HG02588 (cell line): ENCODE data around the gene CLEC16A.
"Not testable (repeated sequence)": the region's sequence is repeated elsewhere in the genome, so short reads cannot be mapped to it uniquely, and the experiment has no call there.

ENCODE experiments used
- ATAC-seq: cut with Tn5 transposase; IDR thresholded peaks from one replicate; pipeline ENCODE4 v1.9.1; 2021; ENCODE audit warnings: mild to moderate bottlenecking, moderate library complexity; ENCODE audit not compliant: unreplicated experiment

CLEC16A gene

GRCh38 chr16:11205754-11206581 lies 261.6 kb downstream of the CLEC16A start:
- ATAC-seq: no peak

GRCh38 chr16:11207646-11208045 lies 263.3 kb downstream of the CLEC16A start:
- no peak for ATAC-seq

GRCh38 chr16:11208916-11209665 lies 264.7 kb downstream of the CLEC16A start:
- ATAC-seq: no peak

GRCh38 chr16:11210260-11210659 lies 265.9 kb downstream of the CLEC16A start:
- ATAC-seq: no peak

DNA sequence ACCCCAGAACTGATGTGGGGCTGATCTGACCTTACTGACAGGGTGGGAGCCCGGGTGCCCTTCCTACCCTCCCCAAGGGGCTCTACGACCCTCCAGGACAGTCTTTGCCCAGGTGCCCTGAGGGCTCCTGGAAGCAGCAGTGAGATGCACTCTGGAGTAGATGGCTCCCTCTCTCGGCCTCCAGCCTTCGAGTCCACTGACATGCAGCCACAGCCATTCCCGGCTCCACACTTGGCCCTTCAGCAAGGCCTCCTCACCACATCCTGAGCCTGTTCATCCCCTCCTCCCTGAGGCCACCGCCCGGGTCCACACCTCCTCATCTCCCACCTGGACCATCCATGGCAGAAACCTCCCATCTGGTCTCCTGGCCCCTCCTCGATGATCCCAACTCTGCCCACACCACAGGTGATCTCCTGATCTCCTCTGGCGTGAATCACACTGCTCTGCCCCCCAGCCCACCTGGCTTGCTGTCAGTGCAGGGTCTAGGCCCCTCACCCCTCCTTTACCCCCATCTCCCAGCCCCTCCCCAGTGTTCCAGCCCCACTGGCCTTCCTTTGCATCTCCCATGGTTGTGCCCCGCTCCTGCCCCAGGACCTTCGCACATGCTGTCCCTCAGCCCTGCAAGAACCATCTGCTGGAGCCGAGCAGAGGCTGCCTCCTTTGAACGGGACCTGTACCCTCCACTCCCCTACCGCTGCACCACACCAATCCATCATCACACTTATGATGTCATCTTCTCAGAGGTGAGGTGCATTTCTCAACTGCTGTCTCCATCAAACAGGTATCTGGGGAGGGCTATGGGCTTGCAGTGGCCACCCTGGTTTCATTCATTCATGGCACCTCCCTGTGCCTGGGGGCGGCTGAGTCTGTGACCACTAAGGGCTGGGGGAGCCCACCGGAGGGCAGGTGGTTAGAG lies 267.0 kb downstream of the CLEC16A start:
- ATAC-seq: no peak

GRCh38 chr16:11211977-11212797 lies 267.8 kb downstream of the CLEC16A start:
- ATAC-seq: no peak

GRCh38 chr16:11212798-11213196 lies 268.4 kb downstream of the CLEC16A start:
- peak; percentile 49 for ATAC-seq

- ATAC-seq: no peak
Observed at GRCh38 chr16:11213373-11213772, 269.0 kb downstream of the CLEC16A start.

DNA sequence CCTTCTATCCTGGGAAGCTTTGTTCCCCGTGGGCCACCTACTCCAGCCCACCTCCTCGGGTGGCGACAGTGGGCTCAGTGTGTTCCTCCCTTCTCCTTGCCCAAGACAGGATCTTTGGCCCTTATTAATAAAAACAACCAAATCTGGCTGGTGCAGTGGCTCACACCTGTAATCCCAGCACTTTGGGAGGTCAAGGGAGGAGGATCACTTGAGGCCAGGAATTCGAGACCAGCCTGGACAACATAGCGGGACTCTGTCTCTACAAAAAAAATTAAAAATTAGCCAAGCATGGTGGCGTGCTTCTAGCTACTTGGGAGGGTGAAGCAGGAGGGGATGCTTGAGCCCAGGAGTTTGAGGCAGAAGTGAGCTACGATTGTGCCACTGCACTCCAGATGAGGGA lies 269.4 kb downstream of the CLEC16A start:
- no peak for ATAC-seq

GRCh38 chr16:11215935-11216556 lies 271.7 kb downstream of the CLEC16A start:
- no peak for ATAC-seq

DNA sequence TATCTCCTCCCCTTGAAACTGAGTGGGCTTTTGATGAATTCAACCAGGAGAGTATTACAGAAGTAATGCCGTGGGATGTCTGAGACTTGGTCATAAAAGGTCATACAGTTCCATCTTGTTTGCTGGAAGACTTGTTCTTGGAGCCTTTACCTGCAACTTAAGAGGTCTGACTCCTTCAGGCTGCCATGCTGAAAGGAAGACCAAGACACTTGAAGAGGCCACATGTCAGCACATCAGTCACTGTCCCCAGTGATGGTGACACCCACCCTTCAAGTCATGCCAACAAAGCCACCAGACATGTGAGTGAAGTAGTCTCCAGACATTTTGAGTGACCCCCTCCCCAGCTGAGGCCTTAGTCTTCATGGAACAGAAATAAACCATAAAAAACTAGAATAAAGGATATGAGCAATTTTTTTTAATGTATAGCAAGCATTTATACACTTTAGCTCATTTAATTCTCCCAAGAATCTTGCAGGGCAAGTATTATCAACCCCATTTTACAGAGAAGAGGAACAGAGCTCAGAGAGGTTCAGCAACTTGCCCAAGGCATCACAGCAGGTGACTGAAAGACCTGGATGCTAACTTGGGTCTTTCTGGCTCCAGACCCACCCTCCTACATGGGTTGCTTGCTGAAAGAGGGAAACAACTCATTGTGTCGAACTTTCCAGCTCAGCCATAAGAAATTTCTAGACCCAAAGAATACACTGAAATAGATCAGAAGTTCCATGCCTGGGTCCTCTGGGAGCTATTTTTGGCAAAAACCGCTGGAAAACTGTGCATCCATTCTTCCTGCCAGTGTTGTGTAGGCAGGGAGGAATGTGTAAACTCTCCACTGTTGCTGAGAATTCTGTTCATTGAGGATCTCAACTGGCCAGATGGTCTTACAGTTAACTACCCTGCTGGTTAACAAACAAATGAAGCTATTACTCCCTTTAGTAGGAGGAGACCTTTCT lies 273.6 kb downstream of the CLEC16A start:
- ATAC-seq: no peak

GRCh38 chr16:11218604-11218962 lies 274.2 kb downstream of the CLEC16A start:
- ATAC-seq: no peak

DNA sequence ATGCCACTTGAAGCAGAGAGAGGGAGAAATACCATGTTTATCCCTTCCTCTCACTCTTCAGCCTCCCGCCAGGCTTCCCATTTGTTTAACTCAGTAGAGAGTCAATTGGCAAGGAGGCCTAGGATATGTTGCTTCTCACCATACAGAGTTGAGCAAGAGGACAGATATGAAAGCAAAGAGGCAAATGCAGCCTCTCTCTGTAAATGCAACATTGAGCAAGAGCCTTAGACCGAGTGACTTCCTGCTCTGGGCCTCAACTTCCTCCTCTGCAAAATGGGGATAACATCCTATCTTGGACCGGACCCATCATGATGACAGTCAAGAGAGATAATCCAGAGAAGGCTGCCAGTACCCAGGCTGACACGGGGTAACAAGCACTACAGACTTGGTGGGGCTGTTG lies 274.8 kb downstream of the CLEC16A start:
- no peak for ATAC-seq

DNA sequence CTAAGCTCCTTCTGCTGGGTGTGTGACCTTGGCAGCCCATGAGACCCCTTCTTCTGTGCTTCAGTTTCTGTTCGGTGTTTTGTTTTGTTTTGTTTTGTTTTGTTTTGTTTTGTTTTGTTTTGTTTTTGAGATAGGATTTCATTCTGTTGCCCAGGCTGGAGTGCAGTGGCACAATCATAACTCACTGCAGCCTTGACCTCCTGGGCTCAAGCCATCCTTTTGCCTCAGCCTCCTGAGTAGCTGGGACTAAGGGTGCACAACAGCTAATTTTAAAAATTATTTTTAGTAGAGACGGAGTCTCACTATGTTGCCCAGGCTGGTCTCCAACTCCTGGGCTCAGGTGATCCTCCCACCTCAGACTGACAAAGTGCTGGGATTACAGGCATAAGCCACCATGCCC lies 276.1 kb downstream of the CLEC16A start:
- ATAC-seq: not testable (repeated sequence)

DNA sequence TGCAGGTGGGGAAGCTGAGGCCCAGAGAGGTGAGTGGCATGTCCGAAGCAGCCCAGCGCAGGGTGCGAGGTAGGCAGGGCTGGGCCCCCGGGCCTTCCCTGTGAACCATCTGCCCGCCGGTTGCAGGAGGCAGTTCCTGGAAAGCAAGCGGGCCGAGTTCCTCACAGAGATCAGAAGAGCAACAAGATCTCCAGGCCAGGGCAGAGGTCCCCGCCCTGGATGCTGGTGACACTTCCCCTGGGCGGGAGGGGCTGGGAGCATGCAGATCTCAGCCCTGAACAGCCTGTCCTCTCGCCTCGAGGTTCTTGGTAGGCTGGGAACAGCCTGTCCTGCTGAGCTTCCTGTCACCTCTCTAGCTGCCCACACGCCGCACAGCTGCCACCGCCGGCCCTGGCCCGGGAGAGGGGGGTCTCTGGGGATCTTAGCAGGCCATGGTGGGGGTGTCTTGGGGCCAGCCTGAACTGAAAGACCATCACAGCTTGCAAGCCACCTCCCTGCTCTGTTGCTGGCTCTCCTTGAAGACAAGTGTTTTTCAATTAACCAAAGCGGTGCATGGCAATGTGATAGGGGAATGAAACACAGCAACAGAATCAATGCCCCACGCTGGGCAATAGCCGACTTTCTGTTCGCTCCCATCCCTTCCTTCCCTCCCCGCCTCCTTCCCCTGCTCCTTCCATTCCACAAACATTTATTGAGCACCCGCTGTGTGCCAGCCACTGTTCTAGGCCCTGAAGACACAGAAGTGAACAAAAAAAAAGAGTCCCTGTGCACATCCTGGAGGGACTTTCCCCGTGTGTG lies 279.9 kb downstream of the CLEC16A start:
- ATAC-seq: peak; percentile 47

GRCh38 chr16:11224894-11225676 lies 280.7 kb downstream of the CLEC16A start:
- ATAC-seq: peak; percentile 83
